Measurements from ENCODE around the gene PRR19.
A peak's percentile ranks its signal among the peaks of the same experiment; 100 is the strongest.
"Not testable (repeated sequence)": the region's sequence is repeated elsewhere in the genome, so short reads cannot be mapped to it uniquely, and the experiment has no call there.

PRR19 gene, protein sequence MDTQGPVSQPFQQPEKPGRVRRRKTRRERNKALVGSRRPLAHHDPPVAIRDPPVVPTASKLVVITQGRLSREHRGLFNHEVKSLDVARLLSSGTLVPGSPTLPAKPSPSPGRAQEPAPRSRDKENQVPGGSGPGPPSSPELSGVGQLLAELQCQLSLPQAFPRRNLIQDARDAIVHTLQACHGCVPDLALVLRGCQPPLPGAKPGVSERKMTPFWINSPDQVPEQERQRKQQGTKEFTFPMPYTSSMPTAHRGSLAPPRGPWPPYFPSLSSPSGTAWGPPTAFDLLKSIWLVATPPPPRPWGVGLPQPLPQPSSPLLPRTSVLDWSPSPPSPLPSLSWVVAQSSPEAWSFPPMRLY

DNA sequence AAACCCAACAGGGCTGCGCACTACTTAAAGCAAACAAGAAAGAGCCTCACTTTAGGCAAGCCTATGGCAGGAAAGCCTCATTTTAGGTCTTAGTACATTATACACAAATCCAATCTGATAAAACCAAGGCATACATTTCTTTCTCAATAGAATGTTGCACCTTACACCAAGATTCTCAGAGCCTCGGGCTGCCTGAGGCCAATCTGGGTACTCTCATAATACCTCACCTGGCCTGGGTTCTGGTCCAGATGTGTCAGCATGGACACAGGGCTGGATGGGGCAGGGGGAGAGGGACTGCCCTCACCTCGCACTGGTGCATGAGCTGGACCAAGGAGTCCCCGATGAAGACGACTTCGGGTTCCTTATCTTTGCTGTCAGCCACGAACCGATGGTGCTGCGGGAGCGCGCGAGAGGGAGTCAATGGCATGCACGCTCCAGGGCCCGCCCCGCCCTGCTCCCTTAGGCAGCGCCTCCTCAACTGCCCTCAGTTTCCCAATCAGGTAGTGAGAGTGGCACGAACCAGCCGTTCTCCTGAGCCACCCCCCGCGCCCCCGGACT, at the start of gene PRR19:
PRR19 (plus strand) TSS at position 487 of the 558 bp plus-strand sequence. CDS start 7,453 bp downstream, outside the sequence.
- DNase-seq = peak; percentile 75

DNA sequence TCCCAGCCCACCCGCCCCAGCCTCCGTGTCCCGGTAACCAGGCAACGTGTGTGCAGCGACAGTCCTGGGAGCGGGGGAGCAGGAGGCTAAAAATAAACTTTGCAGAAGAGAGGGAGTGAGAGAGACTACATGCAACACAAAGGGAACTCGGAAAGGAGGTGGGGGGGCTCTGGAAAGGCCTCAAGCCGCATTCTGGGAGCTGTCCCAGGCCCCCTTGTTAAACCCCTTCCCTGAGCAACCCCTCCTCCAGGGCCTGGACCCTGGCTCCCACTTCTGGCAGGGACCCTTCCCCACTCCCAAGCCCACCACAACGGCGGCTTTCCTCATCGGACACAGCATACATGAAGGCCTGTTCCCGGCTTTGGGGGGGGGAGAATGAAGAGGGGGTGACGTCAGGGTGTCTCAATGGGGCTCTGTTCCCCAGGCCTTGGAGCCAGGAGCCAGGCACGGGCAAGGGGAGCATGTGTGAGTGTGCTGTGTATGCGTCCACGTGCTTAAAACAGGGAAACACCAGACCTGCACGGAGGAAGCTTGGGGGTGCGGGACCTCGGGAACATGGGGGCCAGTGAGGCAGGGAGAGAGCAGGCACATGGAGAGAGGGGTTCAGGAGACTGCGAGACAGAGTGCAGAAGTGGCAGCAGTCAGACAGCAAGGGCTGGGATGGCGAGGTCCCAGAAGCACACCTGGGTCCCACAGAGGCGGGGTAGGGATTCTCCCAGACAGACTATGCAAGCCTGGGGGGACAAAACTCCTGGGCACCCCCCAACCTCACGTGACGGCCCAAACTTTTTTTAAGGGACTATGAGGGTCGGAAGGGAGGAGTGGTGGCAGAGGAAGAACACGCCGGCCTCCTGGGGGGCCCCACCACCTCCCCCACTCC, 49.3 kb upstream of the PRR19 start:
- no peak for DNase-seq

DNA sequence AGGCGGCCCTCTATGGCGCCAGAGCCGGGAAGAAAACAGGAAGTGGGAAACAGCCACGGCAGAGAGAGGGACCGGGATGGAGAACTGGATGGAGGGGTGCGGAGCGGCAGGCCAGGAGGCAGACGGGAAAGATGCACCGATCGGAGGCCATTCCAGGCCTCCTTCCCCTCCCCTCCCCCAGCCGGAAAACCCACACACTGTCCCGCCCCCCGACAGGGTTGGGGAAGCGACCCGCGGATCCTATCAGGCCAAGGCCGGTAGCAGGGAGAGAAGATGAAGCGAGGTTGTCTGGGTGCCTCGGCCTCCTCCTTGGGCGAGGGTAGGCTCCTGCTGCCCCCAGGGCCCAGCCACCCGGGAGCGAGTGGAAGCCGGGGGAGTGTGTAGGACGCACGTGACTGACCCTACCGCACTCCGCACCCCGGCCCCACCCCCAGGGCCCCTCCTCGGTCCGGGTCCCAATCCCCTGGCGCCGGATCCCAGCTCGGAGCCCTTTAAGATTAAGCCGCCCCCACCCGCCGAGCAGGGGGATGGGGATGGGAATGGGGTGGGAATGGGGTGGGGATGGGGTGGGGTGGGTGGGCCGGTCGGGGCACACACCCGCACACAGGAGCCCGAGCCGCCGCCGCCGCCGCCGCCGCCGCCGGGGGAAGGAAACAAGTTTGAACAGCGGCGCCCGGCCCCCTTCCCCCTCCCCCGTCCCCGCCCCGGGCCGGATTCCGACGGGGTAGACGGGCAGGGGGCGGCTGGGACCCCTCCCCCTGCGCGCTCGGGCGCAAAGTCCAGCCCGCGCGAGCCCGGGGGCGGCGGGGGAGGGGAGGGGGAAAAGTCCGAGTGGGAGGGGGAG, 48.5 kb upstream of the PRR19 start:
- peak; percentile 67 for DNase-seq

DNA sequence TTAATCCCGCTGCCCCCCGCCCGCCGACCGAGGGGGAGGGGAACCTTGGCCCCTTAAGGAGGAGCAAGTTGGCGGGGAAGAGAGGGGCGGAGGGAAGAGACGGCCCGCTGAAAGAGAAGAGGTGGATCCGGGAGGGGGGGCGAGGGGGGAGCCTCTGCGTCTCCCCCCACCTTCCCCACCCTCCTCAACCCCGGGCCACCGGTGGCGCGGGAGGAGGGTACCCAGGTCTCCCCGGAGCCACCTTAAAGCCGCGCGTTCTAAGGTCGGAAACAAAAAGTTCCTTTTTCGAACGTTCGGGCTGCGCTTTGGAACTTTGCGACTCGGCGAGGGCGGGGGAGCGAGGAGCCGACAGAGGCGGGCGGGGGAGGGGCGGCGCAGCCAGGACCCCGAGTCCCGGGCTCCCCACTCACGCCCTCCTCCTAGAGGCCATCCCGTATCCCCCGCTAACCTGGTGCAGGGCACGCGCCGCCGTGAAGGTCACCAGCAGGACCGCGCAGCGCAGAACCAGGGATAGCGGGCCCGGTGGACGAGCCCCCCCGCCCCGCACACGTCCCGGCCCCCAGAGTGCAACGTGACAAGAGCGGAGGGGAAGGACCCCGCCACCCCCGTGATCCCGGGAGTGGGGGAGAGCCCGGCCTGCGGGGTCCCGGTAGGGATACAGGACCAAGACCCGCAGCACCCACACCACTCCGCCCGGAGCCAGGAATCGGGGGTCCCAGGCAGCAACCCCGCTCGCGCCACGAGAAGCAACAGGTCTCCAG, 47.7 kb upstream of the PRR19 start:
- peak; percentile 79 for DNase-seq

DNA sequence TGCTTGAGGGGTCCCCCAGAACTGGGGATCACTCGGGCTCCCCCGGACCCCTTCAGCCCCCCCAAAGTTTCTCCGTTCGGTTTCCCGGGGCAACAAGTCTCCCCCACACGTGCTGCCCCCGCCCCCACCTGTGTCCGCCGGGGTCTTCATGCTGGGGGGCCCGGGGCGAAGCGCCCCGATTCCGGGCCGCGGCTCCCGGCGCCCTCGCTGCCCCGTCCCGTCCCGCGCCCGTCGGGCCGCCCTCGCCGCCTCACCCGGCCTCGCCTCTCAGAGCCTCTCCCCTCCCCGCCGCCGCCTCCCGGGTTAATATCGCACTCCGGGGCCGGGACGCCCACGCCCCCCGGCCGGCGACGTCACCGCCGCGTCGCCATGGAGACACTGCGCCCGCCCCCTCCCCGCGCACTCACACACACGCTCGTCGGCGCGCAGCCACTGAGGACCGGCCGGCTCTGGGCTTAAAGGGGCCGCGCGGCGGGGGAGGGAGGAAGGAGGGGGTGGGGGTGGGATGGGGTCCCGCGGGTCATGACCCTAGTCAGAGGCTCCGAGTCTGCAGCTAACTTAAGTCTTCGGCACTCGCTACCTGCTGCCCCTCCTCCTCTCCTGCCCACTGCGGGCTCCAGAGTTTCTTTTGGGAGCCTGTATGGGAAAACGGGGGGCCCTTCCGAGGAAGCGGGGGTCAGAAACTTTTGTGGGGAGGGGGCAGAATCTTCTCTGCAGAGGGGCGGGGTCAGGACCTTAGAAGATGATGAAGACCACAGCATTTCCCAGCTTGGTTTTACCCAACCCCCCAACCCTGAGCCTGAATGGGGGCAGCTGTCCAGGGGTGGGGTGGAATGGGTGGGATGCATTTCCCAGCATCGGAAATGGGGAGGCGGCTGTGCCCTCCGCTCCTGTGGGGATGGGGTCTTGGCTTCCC, 46.8 kb upstream of the PRR19 start, which contains the start of gene ERF:
ERF (minus strand) TSS at position 279 of the 916 bp plus-strand sequence; CDS start at position 150, 129 bp downstream.
- peak; percentile 97 for DNase-seq

DNA sequence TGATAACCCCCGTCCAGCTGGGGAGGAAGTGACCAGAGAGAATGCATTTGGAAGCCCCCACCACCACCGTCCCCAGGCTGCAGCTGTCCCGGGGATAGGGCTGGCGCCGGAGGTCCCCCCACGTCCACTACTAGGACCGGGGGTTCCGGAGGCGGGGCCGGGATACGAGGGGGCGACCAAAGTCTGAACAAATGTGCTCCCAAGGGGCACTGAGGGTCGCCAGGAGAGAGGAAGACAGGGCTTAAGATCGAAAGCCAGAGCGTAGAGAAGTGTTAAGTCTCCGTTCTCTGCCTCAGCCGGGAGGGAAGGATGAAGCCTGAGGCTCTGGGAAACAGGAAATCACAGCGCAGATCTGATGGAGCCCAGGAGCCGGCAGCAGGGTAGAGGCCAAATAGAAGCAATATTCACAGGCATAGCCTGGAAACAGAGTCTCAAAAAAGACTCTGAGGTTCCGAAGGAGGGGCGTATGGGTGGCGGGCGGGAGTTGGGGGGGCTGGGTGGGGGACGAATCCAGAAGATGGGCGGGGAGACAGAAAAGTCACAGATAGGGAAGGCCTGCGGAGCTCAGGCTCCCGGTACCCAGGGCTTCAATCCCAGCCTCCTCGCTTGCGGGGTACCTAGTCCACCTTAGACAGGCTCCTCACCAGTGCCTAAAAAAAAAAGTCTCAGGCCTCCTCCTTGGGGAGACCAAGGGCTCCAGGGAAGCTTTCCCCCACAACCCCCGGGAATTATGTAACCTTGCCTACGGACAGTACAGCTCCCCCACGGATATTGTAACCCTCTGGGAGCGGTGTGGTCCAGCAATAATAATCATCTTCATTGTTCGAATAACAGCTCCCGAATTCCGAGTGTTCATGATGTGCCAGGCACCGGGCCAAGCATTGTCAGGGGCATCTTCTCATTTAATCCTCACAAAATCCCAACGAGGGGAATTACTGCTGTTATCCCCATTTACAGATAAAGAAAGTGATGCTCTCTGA, 45.9 kb upstream of the PRR19 start:
- peak; percentile 81 for DNase-seq

DNA sequence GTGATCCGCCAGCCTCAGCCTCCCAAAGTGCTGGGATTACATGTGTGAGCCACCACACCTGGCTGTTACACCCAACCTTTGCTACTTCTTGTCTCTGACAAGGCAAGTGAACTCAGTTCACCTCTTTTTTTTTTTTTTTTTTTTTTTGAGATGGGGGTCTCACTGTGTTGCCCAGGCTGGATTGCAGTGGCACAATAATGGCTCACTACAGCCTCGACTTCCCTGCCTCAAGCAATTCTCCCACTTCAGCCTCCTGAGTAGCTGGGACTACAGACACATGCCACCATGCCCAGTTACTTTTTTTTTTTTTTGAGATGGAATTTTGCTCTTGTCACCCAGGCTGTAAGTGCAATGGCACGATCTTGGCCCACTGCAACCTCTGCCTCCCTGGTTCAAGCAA, 44.1 kb upstream of the PRR19 start:
- DNase-seq = not testable (repeated sequence)

DNA sequence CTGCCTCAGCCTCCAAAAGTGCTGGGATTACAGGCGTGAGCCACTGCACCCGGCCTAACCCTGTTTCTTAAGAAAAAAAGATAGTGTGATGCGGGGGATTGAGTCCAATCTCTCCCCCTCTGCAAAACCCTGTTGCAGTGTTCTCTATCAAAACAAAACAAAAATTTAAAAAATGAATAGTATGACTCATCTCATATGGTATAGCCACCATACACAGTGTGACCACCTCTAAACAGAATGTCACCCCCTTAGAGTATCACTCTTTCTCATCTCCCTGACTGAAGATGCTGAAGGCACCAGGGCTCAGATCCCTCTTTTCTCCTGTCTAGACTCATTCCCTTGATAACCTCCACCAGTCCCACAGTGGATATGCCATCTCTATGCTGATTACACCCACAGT, 40.2 kb upstream of the PRR19 start:
- DNase-seq = no peak

DNA sequence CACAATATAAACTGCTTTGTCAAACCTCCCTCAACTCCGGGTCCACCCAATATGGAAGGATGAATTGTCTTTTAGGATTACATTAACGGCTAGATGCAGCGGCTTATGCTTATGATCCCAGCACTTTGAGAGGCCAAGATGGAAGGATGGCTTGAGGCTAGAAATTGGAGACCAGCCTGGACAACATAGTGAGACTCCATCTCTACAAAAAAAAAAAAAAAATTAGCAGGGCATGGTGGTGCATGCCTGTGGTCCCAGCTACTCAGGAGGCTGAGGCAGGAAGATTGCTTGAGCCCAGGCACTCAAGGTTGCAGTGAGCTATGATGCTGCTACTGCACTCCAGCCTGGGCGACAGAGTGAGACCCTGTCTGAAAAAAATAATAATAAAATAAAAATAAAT, 35.8 kb upstream of the PRR19 start:
- not testable (repeated sequence) for DNase-seq

DNA sequence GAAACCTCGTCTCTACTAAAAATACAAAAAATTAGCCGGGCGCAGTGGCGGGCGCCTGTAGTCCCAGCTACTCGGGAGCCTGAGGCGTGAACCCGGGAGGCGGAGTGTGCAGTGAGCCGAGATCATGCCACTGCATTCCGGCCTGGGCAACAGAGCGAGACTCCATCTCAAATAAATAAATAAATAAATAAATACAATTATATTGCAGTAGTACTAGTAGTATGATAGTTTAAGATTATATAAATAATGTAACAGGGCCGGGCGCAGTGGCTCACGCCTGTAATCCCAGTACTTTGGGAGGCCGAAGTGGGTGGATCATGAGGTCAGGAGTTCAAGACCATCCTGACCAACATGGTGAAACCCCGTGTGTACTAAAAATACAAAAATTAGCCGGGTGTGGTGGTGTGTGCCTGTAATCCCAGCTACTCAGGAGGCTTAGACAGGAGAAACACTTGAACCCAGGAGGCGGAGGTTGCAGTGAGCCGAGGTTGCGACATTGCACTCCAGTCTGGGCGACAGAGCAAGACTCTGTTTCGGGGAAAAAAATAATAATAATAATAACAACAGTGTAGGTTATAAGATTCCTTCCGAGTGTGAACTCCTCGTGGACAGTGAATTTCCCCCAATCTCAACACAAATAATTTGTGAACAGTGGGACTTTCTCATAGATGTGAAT, 34.9 kb upstream of the PRR19 start:
- DNase-seq = not testable (repeated sequence)

DNA sequence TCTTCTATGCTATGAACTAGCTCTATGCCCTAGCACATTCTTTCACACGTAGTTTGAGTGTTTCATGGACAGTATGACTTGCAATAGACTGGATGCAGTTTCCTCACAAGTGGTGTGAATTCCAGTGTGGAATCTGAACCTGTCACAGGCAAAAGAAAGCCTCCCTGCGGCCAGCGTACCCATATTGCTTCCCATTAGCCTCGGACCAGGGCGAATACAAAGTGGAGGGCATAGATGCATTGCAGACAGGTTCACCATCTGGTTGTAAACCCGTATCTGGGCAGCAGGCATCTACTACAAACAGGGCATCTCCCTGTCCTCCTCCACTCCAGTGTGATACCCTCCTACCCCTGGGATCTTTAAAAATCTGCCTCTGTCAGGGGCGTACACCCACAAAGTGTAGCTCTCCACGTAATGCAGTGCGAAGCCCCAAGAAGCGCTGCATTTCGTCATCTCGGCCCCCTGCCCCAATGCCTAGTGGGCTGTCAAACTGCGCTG, 34.2 kb upstream of the PRR19 start:
- peak; percentile 73 for DNase-seq

DNA sequence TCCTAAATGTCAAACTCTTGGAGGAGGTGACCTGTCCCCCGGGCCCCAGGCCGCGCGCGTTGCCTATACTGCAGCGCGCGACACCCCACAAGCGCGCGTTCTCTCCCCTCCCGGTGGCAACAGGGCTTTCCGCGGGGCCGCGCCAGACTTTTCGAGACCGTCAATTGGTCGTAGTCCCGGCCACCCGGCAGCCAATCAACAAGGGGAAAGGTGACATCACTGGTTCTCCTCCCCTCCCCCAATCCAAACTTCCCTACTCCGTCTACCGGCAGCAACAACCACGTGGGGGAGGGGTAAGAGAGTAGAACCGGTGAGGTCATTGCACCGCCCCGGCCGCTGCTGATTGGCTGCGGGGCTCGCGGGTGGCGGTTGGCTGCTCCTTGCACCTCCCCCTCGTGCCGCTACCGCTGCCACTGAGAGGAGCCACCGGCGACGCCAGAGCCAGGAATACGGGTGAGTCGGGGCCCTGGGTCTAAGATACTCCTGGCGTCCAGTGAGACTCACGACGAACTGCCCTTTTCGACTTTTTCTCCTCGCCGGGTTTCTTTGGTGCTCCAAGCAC, 33.7 kb upstream of the PRR19 start:
- DNase-seq = peak; percentile 100

DNA sequence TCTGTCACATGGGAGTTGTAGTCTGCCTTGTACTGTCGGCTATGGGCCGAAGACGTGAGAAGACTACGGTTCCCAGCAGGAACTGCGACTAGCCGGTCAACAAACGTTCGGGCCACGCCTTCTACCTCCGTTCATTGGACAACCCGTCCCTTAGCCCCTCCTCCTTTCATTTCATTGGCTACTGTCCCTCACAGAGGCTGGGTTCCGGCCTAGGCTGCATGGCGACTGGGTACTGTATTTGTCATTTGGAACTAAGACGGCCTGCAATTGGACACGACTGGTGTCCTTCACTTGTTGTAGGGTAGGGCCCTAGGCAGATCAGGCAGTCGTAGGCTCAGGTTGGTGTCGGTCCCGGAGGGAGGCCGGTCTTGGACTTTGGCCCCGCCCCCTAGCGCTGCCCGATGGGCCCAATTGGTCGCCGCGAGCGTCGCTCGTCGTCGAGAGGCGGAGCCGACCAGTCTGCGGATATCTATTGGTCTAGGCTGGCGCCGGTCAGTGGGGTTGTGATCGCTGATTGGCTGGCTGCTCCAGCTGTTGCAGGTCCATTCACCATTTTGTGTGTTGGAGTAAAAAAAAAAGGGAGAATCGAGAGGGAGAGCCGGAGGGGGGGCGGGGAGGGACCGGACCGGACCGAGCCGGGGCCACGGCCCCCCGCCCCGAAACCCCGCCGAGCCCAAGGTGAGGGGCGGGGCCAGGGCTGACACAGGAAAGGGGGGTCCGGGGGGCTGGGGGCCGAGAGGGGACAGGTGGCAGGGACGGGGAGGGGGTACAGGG, 33.0 kb upstream of the PRR19 start, which contains the start of gene CIC:
CIC (plus strand) TSS at position 549 of the 774 bp plus-strand sequence. CDS start 2,532 bp downstream, outside the sequence.
- DNase-seq = peak; percentile 100

DNA sequence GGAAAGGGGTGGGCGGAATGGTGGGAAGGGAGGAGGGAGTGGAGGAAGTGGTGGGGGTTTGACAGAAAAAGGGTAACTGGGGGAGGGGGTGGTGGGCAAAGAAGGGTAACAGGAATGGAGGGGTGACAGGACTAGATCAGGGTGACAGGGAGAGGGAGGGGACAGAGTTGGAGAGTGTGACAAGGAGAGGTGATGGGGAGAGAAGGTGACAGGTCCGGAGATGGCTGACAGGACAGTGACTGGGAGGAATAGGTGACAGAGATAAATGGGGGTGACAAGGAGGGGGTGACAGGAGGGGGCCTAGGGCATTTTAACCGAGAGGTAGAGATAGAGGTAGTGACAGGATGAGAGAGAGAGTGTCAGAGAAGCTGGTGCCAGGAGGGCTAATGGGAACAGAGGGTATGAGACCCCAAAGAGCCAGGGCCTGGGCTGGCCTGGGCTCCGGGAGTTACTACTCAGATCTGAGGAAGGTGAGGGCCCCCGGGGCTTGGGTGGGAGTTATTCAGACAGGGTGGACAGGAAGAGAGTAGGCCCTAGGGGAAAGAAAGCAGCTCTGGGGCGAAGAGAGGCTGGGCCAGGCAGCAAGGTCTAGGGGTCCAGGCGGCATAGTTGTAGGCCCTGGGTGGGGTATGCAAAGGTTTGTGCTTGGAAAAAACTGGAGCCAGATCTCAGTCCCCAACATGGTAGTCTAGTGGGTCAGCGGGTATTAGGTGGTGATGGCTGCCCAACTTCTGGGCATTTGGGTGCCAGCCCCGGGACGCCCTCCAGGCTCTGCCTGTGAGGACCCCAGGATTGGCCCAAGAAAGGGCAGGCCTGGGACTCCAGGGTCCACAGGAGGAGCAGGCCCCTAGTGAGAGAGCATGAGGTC, 32.2 kb upstream of the PRR19 start:
- no peak for DNase-seq

DNA sequence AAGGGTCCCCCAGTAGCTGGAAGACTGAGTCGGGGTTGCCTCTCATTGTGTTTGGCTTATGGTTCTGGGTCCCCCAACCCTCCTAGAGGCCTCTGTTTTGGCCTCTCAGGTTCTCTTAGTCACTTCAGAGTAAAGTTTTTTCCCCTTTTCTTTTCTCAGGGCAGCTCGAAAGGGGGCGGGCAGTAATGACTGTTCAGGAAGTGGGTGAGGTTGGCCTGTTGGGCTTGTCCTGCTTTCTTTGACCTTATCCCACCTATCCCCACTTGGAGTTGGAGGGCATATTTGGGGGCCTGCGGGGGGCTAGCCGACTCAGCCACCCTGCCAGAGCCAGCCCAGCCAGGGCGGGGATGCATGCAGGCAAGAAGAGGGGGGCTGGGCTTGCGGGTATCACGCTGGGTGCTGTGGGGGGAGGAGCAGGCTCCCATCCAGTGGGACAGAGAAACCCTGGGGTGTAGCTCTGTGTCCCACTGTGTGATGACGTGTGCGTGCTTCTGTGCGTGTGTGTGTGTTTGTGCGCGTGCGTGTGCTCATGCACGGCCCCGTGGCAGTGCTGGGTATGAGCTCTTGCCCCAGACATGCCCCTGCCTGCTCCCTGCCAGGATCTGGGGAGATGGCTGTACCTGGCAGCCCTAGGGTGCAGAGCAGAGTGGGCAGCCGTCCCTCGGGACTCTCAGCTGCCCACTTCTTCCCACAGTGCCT, 31.4 kb upstream of the PRR19 start:
- no peak for DNase-seq

DNA sequence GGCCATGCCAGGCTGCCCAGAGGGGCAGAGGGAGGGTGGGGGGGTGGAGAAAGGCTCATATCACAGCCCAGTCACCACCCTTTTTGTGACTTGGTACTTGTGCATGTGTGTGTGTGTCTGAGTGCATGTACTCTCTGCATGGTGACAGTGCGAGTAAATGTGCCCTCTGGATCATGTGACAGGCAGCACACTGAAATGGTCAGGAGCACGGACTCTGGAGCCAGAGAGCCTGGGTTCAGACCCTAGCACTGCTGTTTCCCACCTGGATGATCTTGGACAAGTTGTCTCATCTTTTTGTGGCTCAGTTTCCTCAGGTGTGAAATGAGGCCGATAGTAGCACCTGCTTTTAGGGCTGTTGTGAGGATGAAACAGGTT, 30.9 kb upstream of the PRR19 start:
- no peak for DNase-seq

All from DMS53 (cell line).